ENCODE results near the gene KCNJ12. TPM values are rescaled to one million over a fixed set of nuclear protein-coding genes. Genes with fewer than 3 reads are reported as not detected.

The KCNJ12 gene
- total RNA-seq, 4 donors from 2014 or later, result 0.56 to 10.5 (median 5.6) TPM

DNA sequence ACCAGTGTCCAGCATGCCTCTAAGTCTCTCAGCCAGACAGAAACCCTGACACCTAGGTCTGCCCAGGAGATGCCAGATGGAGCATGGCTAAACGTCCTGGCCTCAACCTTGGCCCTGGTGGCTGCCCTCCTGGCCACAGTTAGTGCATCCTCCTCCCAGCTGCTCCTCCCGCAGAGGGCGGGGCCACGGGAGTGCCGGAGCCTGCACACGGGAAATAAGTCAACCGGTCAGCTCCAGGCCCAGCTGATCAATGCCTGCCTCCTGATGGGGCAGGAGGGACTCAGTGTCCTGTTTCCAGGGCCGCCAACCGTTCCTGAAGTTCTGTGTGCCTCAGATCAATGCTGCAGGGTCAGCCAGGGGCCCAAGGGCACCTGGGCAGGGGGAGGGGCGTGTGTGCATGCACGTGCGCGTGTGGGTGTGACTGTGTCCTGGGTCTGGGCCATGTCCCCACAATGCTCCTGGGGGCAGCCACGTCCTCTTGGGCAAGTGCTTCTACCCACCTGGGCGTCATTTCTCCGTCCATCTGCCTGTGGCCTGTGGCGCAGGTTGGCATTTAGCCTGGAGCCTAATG, 4.6 kb upstream of the KCNJ12 start:
- peaks cover 20% of the 10 kb centered on the region for H3K4me1 ChIP-seq
- H3K4me3 ChIP-seq, result no peak overlapping the region
- peaks cover 24% of the 10 kb centered on the region for H3K27me3 ChIP-seq
- TF ChIP-seq POLR2A (IDR thresholded peaks at IDR 0.05) (no peak), EP300 (IDR thresholded peaks at IDR 0.05) (no peak), CTCF (IDR thresholded peaks at IDR 0.05) (no peak), POLR2AphosphoS5 (IDR thresholded peaks at IDR 0.05) (no peak)
- 59% methylated on average over 6 of the region's 17 CpGs for WGBS
- no peak overlapping the region for H3K27ac ChIP-seq
- no peaks in the 10 kb centered on the region for H3K36me3 ChIP-seq
- no peak for DNase-seq (ENCODE audit: low spot score in 2 of 2)
- no peaks in the 10 kb centered on the region for H3K9me3 ChIP-seq

GRCh38 chr17:21372256-21372954, 3.8 kb upstream of the KCNJ12 start:
- Histone ChIP-seq H3K27ac (no peak overlapping the region), H3K9me3 (no peaks in the 10 kb centered on the region), H3K36me3 (no peaks in the 10 kb centered on the region), H3K4me1 (peaks cover 28% of the 10 kb centered on the region), H3K27me3 (peaks cover 32% of the 10 kb centered on the region), H3K4me3 (no peak overlapping the region)
- DNase-seq (ENCODE audit: low spot score in 2 of 2), result no peak
- TF ChIP-seq EP300 (IDR thresholded peaks at IDR 0.05), result no peak
- no peak for TF ChIP-seq POLR2A (IDR thresholded peaks at IDR 0.05)
- TF ChIP-seq CTCF (IDR thresholded peaks at IDR 0.05), result no peak
- TF ChIP-seq POLR2AphosphoS5 (IDR thresholded peaks at IDR 0.05), result no peak
- 93% methylated on average over 15 of the region's 16 CpGs for WGBS

DNA sequence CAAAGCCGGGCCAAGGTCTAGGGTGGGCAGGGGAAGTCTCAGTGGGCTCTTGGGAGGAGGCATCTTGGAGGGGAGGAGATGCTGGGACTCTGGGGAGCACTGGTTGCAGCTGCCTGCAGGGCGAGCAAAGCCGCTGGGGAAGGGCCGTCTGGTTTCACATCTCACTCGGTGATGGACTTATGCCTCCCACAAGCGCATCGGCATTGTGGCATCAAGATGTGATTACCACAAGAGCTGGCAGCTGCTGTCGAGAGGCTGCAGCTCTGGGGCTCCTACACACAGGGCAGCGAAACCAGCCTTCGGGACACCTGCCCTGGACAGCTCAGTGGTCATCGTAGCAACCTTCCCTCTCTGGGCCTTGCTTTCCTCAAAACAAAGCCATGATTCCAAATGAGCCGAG, 3.1 kb upstream of the KCNJ12 start:
- no peak for DNase-seq (ENCODE audit: low spot score in 2 of 2)
- 82% methylated on average over 11 of the region's 12 CpGs for WGBS
- no peaks in the 10 kb centered on the region for H3K9me3 ChIP-seq
- H3K4me1 ChIP-seq, result peaks cover 34% of the 10 kb centered on the region
- no peak overlapping the region for H3K27ac ChIP-seq
- TF ChIP-seq EP300 (IDR thresholded peaks at IDR 0.05) (no peak), CTCF (IDR thresholded peaks at IDR 0.05) (no peak), POLR2A (IDR thresholded peaks at IDR 0.05) (no peak), POLR2AphosphoS5 (IDR thresholded peaks at IDR 0.05) (no peak)
- H3K27me3 ChIP-seq, result peaks cover 39% of the 10 kb centered on the region
- no peak overlapping the region for H3K4me3 ChIP-seq
- no peaks in the 10 kb centered on the region for H3K36me3 ChIP-seq

- H3K4me3 ChIP-seq, result no peak overlapping the region
- H3K27ac ChIP-seq, result no peak overlapping the region
- DNase-seq (ENCODE audit: low spot score in 2 of 2), result no peak
- H3K36me3 ChIP-seq, result no peaks in the 10 kb centered on the region
- 88% methylated on average over 9 of the region's 17 CpGs for WGBS
- peaks cover 47% of the 10 kb centered on the region for H3K27me3 ChIP-seq
- peaks cover 40% of the 10 kb centered on the region for H3K4me1 ChIP-seq
- no peaks in the 10 kb centered on the region for H3K9me3 ChIP-seq
- TF ChIP-seq EP300 (IDR thresholded peaks at IDR 0.05) (no peak), POLR2A (IDR thresholded peaks at IDR 0.05) (no peak), POLR2AphosphoS5 (IDR thresholded peaks at IDR 0.05) (no peak), CTCF (IDR thresholded peaks at IDR 0.05) (no peak)
These were observed 2.3 kb upstream of the KCNJ12 start for GRCh38 chr17:21373696-21374440.

Data from suprapubic skin (tissue), 4 donors.